ENCODE data around the gene NAALADL2. TPM values are rescaled to one million over a fixed set of nuclear protein-coding genes. Genes with fewer than 3 reads are reported as not detected.
"Not testable (repeated sequence)": the region's sequence is repeated elsewhere in the genome, so short reads cannot be mapped to it uniquely, and the experiment has no call there.

Gene NAALADL2
- total RNA-seq, 1 experiment from 2014 or later: 0.63 TPM

DNA sequence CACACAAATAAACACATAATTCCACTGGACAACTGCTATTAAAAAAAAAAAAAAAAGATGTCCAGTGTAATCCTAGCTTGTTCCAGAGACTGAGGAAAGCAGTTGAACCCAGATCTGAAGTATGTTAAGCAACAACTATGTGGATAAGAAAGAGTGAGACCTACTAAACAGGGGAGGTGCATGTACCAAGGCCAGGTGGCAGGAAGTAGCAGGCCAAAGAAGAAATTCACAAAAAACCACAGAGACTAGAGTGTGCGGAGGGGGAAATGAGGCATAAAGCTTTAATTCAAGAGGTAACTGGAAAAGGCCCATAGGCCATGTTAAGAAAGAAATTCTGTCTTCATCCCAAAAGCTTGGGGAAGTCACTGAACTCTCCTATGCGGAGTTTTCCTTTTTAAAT lies 490.0 kb downstream of the NAALADL2 start:
- DNase-seq (ENCODE audit: low read depth): no peak

DNA sequence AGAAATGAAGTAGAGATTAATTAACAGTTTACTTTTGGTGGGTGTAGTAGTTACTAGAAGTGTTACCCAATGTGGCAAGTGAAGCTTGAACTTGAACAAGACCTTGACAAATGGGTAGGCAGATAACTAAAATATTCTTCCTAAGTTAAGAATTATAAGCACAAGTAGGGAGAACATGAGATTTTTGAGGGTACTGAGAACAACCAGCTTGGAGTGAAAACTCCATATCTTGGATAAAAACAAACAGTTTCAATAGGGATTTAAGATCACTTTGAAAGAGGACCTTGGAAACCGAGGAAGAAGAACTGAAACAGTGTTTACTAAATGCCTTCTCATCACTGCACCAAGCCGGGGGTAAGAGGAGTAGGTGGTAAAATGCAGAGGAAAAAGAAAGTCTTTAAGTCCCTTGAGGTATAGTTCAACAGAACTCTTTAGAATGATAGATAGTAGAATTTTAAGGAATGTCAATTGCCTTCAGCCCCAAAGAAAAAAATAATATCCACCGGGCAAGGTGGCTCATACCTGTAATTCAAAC lies 496.7 kb downstream of the NAALADL2 start:
- DNase-seq (ENCODE audit: low read depth): no peak

DNA sequence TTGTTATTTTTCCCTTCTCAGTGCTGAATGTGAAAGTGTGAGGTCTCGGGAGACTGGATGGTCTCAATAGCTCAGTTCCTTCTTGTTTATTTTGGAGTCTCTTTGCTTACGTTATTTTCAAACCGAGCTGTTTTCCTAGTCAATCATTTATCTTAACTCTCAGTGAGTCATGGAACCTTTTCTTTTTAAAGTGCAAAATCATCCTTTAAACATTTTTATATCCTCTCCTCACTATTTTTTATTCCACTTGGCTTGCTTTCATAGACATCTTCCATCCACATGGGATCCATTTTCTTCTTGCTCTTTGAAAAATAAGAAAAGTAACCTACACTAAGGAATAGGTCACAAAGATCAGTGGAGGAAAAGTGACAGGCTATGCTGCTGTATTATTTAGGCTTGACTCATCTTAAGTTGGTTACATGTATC lies 497.8 kb downstream of the NAALADL2 start:
- DNase-seq (ENCODE audit: low read depth): no peak

DNA sequence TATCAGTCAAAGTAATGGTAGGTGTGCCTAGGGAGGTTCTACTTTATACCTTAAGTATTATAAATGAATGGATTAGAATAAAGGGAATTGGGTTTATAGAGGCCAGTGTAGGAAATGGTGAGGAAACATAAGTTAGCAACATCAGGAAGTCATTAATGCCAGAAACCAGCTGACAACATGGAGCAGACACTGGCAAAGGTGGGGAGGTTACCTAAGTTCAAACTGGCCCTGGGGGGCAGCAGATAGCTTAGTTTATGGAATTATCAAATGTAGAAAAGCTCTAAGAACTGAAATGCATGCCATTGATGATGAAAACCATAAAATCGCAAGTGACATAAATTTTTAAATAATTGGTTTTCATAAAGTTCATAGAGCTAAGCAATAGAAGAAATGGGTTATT lies 498.6 kb downstream of the NAALADL2 start:
- no peak for DNase-seq (ENCODE audit: low read depth)

DNA sequence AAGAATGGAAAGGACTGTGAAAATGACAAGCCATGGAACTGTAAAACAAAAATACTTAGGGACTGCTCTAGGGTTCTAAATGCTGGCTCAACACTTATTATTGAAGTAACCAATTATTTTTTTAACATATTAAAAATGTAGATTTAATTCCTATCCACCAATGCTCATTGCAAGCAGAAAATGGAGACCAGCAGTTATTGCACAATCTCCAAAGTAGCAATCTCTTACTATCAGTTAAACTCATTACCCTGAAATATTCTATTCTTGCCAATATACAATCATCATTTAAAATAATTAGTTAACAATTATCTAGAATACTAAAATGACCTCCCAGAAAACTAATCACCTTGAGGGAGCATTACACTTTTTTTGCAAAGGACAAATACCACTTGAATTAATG lies 499.8 kb downstream of the NAALADL2 start:
- no peak for DNase-seq (ENCODE audit: low read depth)

DNA sequence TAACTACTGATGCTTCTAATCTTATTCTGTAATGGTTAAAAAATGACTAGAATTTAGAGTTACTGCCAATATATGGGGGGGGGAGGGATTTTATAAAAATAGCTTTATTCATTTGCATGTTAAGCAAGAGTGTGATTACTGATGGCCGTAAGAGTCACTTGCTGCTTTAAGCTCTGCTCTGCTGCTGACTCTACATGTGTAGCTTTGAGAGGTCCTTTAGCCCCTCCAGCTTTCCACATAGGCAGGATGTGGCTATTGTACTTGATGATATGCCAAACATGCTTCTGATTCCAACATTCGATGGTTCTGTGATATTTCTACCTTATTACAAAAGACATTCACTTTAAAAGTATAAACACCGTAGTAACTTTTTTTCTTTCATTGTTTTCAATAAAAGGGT lies 511.3 kb downstream of the NAALADL2 start:
- DNase-seq (ENCODE audit: low read depth): not testable (repeated sequence)

DNA sequence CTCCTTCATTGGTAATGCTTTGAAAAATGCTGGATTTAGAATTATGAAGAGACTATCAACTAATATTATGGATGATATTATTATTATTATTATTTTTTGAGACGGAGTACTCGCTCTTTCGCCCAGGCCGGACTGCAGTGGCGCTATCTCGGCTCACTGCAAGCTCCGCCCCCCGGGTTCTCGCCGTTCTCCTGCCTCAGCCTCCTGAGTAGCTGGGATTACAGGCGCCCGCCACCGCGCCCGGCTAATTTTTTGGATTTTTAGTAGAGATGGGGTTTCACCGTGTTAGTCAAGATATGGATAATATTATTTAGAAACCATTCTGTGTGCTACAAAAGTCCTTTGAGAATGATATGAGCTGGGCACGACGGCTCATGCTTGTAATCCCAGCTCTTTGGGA lies 512.1 kb downstream of the NAALADL2 start:
- not testable (repeated sequence) for DNase-seq (ENCODE audit: low read depth)

DNA sequence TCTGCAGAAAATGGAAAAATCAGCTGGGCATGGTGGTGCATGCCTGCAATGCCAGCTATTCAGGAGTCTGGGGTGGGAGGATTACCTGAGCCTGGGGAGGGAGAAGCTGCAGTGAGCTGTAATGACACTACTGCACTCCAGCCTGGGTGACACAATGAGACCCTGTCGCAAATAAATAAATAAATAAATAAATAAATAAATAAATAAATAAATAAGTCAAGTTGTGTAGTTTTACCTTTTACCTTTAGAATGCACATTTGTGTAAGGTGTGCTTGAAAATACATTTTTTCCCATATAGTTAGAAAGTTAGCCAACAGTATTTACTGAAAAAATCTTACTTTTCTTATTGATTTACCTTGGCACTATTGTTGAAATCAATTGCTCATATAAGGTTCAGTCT lies 515.6 kb downstream of the NAALADL2 start:
- DNase-seq (ENCODE audit: low read depth): no peak

DNA sequence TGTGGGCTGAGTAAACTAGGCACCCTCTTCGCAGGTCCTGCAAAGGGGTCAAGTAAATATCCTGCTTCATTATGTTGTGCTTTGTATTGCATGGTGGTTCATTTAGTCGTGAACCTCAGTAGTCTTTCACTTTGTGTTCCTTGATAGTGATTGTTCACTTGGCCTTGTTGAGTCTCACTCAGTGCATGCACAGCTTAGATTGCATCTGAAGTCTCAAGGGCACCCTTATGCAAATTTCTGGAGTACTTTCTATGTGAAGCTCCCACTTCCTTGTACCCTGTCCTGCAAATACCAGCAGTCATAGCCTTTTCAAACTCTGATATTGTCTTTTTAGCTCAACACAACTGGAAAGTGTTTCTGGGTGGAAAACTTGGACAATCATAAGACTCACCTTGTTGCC lies 519.2 kb downstream of the NAALADL2 start:
- DNase-seq (ENCODE audit: low read depth): no peak

DNA sequence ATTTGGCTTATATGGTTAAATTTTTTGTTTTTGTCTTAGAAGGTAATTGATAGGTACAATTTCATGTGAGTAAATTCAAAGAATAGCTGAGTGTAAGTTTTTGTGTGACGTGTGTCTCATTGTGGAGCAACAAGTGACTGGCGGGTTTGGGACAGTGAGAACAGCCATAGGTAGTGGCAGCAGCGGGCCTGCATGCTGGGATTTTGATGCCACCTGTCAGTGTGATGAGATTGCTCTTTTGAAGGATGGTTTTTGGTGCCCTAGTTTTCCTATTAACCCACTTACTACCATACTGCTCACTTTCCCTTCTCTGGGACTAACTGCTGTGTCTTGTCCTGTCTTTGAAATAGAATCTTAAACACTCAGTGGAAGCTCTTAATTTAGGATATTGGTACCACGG lies 522.6 kb downstream of the NAALADL2 start:
- DNase-seq (ENCODE audit: low read depth): no peak

DNA sequence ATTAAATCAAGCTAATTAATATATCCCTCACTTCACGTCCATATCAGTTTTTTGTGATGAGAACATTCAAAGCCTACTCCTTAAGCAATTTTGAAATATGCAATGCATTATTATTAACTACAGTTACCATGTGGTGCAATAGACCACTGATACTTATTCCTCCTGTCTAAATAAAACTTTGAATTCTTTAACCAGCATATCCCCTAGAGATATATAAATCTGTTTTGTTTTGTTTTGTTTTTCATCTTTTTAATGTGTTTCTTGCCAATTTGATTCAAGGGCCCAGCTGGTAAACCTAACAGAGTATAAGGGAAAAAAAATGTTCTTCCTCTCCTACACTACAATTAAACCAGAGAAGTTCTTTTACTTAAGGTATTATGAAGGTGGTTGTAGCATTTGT lies 524.2 kb downstream of the NAALADL2 start:
- no peak for DNase-seq (ENCODE audit: low read depth)

DNA sequence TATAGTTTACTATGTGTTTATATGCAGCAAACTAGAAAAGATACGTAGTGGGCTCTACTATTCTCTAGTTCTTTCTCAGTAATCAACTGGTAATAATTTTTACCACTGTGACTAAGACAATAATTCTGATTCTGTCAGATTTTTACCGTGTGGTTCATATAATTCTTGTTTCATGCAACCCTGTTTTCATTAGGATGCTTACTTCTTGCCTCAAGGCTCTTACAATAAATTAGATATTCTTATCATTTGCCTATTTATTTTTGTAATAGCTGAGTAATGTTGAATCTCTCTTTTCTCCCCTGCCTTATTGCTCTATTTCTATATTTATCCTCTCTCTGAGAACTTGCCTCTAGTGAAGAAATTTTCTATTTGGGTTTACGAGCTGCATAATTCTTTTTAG lies 524.7 kb downstream of the NAALADL2 start:
- no peak for DNase-seq (ENCODE audit: low read depth)

DNA sequence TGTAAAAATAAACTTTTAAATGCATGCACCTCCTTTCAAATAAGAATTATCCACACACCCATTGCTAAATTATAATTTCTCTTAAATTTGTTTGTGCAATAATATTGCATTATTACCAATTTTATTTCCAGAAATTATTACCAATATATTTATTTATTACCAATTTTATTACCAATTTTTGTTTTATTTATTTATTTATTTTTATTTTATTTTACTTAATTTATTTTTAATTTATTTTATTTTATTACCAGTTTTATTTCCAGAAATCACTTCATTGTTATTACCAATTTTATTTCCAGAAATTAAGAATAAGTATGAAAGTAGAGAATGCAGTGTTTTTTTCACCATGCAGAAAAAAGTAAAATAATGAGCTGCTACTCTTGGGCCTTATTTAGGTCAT lies 525.4 kb downstream of the NAALADL2 start:
- DNase-seq (ENCODE audit: low read depth): no peak

DNA sequence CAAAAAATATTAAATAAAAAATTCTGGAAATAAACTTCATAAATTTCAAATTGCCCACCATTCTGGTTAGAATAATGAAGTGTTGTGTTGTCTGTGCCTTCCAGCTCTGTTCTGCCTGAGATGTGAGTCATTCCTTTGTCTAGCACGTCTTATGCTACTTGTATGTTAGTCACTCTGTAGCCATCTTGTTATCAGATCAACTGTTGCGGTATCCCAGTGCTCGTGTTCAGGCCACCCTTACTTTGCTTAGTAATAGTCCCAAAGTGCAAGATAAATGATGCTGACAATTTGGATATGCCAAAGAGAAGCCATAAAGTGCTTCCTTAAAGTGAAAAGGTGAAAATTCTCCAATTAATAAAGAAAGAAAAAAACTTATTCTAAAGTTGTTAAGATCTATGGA lies 527.5 kb downstream of the NAALADL2 start:
- DNase-seq (ENCODE audit: low read depth): peak; percentile 85

DNA sequence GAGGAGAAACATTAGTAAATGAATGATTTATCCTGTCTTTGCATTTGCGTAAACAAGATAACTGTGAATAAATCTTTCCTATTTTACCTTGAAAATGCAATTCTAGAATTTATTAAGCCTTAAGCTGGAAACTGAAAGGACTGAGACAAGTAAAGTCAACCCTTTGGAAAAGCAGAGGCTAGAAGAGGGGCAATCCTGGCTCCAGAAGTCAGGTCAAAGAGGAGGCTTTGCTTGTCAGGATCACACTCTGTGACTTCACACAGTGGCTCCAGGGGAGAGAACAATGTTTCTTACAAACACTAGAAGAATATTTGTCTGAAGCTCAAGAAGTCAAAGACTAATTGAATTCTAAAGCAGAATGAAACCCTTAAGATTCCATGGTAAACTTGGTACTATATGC lies 530.4 kb downstream of the NAALADL2 start:
- DNase-seq (ENCODE audit: low read depth): no peak

DNA sequence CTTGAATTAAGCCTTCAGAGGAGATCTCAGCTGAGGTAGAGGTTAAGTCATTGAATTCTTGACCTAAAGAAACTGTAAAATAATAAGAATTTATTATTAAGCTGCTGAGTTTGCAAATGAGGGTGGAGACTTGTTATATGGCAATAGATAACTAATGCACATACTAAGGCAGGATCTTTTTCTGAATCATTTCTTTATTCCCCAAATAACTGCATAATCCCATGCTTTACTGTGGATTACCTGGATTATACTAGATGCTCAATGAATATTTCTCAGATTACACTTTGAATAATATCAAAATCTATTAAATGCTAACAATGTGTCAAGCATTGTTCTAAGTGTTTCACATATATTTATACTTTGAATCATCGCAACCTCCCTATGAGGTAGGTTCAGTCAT lies 532.5 kb downstream of the NAALADL2 start:
- DNase-seq (ENCODE audit: low read depth): no peak

DNA sequence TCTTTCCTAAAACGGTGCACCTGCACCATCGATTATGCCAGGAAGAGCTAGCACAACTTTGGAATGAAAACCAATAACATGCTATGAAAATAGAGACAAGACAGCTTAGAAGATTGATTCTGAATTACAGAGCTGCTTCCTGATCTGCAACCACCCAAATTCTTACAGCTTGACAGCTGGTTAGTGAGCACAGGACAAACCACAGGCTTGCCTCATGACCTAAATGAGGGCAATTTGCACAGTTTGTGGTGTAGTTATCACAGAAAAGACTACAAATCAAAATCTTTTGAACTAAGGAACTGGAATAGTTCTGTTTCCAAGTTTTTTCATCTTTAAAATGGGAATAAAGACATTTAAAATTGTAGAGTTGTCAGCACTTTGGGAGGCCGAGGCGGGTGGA lies 533.5 kb downstream of the NAALADL2 start:
- DNase-seq (ENCODE audit: low read depth): no peak

DNA sequence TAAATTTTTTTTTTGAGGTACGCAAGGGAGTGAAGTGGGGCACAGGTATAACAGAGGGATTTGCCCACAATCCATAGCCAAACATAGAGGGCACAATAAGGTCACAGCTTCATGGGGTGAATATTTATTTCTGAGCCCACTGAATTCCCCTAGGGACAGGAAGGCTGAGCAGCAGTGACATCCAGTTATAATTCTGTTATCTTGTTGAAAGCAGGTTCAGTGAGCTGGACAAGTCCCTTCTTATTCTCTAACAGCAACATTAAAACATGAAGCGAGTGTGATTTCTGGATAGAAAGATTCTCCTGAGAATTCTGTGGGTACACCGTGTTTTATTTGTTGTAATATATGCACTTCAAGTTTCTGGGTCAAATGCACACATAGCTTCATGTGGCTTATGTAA lies 538.2 kb downstream of the NAALADL2 start:
- no peak for DNase-seq (ENCODE audit: low read depth)

DNA sequence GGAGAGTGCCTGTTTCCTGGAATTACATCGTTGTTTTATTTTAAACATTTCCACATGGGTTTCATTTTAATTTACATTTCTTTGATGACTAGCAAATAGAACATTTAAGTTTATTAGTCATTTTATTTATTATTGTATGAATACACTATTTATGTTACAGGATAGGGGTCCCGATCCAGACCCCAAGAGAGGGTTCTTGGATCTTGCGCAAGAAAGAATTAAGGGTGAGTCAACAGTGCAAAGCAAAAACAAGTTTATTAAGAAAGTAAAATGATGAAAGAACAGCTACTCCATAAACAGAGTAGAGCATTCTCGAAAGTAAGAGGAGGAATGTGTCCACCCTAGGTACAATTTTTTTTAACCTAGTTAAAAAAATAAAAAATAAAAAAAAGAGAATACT lies 539.5 kb downstream of the NAALADL2 start:
- DNase-seq (ENCODE audit: low read depth): no peak

DNA sequence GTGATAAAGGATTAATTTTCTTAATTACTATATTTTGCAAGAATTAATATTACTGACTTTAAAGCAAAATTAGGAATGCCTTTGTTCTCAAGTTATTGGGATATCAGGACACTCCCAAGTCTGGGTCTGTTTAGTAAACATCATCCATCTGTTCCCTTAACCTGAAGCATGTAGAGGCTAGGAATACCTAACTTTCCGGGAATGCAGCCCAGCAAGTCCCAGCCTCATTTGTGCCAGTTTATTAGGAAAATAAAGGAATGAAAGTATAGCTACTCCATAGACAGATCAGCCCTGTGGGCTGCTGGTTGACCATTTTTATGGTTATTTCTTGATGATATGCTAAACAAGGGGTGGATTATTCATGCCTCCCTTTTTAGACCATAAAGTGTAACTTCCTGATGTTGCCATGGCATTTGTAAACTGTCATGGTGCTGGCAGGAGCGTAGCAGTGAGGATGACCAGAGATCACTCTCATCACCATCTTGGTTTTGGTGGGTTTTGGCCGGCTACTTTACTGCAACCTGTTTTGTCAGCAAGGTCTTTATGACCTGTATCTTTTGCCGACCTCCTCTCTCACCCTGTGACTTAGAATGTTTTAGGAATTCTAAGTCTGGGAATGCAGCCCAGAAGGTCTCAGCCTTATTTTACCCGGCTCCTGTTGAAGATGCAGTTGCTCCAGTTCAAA lies 540.2 kb downstream of the NAALADL2 start:
- DNase-seq (ENCODE audit: low read depth): no peak

DNA sequence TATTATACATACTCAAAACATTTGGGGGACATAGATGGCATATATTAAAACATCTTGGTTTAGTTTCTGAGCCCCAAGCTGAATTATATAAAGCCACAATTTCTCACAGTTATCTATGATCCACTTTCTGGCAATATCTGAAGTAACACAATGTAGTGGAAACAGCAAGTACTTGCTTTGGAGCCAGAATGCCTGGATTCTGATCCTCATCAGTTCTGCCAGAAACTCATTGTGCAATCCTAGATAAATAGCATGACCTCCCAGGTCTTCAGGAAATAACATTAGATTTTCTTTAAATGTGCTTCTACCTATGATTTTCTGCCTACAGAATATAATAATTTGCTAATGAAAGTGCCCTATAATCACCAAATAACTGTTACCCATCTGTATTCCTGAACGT lies 544.9 kb downstream of the NAALADL2 start:
- DNase-seq (ENCODE audit: low read depth): no peak

DNA sequence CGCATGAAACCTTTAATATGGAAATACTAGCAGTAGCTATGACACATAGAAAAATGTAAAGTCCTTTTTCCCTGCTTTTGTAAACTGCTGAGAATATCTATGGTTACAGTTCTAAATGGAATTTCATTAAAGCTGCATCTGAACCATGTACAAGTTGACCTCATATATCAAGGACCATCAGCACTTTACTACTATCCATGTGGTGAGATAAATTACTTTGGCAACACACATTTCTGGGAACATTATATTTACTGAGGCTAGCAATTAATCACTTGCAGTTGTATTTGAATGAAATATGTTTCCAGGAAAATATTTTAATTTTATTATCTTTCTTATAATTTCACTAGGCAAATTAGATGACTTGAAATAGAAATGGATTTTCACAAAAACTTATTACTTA lies 545.5 kb downstream of the NAALADL2 start:
- DNase-seq (ENCODE audit: low read depth): no peak

DNA sequence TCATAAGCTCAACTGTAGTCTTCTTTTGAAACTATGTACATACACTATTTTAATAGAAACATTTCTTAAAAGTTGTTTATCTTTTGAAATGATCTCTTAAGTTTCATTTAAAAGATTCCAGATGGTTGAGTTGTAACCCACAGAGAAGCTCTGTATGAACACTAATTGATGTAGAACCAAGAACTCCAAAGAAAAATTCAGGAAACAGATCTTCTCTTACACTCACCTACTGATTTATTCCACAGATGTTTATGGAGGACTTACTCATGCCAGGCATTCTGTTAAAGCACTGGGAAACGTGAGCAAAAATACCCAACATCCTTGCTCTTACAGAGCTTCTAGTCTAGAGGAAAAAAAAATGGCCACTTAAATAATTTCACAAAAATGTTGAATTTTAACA lies 551.1 kb downstream of the NAALADL2 start:
- no peak for DNase-seq (ENCODE audit: low read depth)

DNA sequence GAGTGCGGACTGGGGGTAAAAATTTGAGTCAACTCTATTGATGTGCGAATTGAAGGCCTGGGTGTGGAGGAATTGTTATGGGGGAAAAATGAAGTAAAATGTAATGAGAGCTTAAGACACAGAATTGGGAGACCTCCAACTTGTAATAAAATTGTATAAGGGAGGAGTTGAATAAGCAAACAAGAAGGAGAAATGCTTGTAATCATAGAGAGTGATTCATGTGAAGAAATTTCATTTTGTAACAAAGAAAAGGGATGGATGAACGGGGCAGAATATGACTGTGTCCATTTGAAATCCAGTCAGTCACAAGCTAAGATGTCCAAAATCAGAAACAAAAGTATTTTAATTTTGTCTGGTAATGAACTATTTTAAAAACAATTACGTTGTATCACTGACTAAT lies 552.3 kb downstream of the NAALADL2 start:
- no peak for DNase-seq (ENCODE audit: low read depth)

Data from HT1080 (cell line).